ENCODE measurements around the gene SUSD3.
"Not testable (repeated sequence)": the region's sequence is repeated elsewhere in the genome, so short reads cannot be mapped to it uniquely, and the experiment has no call there.

SUSD3 gene

GRCh38 chr9:93114169-93114983 lies 55.9 kb downstream of the SUSD3 start:
- no peak for DNase-seq

- DNase-seq: no peak
Measured at GRCh38 chr9:93114984-93115335, 56.5 kb downstream of the SUSD3 start.

GRCh38 chr9:93115486-93116071 lies 57.1 kb downstream of the SUSD3 start:
- no peak for DNase-seq

GRCh38 chr9:93116072-93116961 lies 57.8 kb downstream of the SUSD3 start:
- no peak for DNase-seq

- DNase-seq: not testable (repeated sequence)
Measured at GRCh38 chr9:93117521-93117920, 59.0 kb downstream of the SUSD3 start.

DNA sequence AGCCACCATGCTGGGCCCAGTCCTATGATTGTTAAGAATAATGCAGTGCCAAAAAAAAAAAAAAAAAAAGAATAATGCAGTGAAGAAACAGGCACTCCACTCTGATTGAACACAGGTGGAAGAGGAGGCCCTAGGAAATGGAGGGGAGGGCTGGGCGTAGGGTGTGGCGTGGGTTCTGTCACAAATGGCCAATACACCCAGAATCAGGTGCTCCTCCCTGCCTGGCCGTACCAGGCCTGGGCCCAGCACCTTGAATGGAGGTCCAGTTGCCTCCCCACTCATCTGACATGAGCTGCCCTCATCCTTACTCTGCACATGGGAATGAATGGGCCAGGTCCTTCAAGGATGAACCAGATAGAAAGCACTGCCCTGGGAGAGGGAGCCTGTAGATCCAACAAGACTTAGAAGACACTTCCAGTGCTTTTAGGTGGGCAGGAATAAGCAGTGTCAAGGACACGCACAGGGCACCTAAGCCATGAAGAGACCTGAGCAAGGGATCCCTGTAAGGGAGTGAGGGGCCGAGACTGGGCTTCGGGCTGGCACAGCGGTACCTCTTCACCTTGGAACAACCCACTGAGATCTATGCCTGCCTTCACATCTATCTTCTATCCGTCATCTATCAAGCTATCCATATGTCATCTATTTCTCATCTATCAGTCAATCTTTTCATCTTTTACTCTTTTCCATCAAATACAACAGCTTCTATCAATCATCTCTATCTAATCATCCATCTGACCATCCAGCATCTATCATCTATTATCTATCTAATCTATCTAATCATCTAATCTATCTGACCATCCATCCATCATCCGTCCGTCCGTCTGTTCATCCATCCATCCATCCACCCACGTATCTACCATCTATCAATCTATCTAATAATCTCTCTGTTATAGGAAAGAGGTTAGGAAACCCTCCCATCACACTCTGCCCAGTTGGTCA lies 59.7 kb downstream of the SUSD3 start:
- no peak for DNase-seq

- DNase-seq: no peak
Measured at GRCh38 chr9:93118863-93119702, 60.6 kb downstream of the SUSD3 start.

DNA sequence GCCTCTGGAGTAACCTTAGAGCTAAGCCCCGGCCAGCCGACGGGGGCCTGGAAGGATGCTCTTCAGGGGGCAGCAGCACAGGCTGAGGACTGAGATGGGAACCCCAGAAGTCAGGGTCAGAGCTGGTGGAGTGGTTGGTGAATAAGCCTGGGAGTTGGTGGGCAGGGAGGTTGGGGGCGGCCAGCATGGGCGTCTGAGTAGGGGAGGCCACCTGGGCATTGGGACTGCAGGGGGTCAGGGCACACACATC lies 61.1 kb downstream of the SUSD3 start:
- DNase-seq: no peak

GRCh38 chr9:93119953-93120845 lies 61.7 kb downstream of the SUSD3 start:
- no peak for DNase-seq

GRCh38 chr9:93120846-93121315 lies 62.4 kb downstream of the SUSD3 start:
- DNase-seq: no peak

GRCh38 chr9:93121316-93122241 lies 63.1 kb downstream of the SUSD3 start:
- DNase-seq: no peak

GRCh38 chr9:93122721-93123221 lies 64.3 kb downstream of the SUSD3 start:
- DNase-seq: no peak

DNA sequence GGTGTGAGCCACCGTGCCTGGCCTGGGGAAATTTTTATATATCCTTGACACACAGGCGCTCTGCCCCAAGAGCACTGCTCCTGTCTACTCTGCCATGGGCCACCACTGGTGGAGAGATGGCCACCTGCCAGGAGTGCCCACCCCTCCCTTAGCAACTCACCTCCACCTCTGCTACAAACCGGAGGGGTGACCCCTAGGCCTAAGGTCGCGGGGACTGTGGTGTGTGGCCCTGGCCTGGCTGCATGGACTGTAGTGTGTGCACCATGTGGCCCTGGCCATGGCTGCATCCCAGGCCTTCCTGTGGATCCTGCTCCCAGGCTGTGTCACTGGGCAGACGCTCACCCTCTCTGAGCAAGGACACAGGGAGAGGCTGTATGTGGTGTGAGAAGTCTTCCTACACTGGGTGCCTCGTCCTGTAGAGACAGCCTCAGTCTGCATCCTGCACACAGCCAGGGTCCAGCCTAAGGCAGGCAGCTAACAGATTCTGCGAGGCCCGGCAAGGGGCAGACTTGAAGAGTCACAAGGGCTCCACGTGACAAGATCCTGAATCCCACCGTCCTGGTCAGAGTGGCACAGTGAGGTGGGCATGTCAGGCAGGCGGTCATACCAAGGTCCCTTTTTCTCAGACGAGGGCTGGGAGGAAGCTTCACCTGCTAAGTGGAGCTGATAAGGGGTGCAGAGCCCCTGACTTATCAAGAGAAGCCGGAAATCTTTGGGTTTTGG lies 65.2 kb downstream of the SUSD3 start:
- DNase-seq: no peak

GRCh38 chr9:93124793-93125192 lies 66.3 kb downstream of the SUSD3 start:
- DNase-seq: no peak

- DNase-seq: no peak
Measured at GRCh38 chr9:93125331-93125894, 66.9 kb downstream of the SUSD3 start.

DNA sequence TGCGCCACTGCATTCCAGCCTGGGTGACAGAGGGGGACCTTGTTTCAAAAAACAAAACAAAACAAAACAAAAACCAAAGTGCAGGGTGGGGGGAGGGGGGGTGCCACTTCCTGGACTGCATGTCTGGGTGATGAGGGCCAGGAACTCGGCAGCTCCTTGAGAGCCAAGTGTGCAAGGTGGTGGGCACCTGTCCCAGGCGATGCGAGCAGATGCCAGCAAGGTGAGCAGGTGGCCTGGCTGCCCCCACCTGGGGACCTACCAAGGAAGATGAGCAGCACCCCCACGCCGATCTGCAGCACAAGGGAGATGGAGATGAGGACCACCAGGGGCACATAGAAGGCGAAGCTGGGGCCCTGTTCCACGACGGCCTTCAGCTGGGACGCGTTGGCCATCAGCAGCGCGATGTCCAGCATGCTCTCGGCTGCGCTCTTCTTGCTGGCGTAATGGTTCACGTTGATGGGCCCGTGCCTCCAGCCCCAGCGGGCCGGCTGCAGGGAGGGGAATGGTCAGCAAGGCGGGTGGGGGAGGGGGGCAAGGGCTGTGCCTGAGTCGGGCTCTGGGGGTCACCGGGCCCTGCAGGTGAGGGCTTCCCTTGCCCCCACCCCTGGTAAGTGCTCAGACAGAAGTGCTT lies 67.8 kb downstream of the SUSD3 start:
- DNase-seq: no peak

DNA sequence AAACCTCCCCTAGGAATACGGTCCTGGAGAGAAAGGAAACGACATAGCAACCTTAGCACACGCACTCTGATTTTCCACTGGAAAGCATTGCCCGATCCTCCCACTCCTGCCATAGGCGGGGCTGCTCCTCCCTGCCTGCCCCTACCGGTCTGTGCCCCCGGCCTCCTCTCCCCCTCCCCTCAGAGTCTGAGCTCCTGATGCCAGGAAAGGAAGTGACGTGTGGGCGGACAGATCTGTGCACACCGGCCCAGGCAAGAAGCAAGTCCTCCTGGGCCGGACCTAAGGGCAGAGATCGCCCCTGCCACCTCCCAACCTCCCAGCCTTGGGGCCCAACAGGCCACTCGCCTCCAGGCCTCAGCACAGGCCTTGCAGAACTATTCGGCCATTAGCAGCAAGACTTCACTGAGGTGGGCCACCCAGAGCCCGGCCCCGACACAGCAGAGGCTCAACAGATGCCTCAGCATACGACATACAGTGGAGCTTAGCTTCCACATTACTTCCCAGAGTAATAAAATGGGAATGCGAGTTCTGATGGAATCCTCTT lies 68.4 kb downstream of the SUSD3 start:
- no peak for DNase-seq

Measured in stimulated activated CD4-positive, alpha-beta T cell treated with anti-CD3 and anti-CD28 coated beads, Interleukin-2, amount 100 ng/mL, for 48 hours (primary cell).